OCI-LY7 (cell line): ENCODE measurements around the gene CD28. TPM values are rescaled to one million over a fixed set of nuclear protein-coding genes. Genes with fewer than 3 reads are reported as not detected.

Source experiments
- BruUV-seq: library from RNA; stranded (reverse); fragments of 400-500 nt; replicated peaks from 2 replicates; lab custom pipeline; 2021; lab: Mats Ljungman, UMichigan
- CTCF ChIA-PET: fragments of 300-600 bp; sonication (Branson Sonifier 250); formaldehyde crosslinking; loops from one replicate; lab custom pipeline; 2022; ENCODE audit warnings: antibody characterized with exemption; ENCODE audit not compliant: unreplicated experiment; lab: Charles Lee
- POLR2A ChIA-PET: fragments of 300-600 bp; sonication (Branson Sonifier 250); formaldehyde crosslinking; loops from one replicate; lab custom pipeline; 2022; ENCODE audit warnings: antibody characterized with exemption; lab: Charles Lee
- DNase-seq: peaks from one replicate; pipeline ENCODE4 v3.0.0-alpha.2; 2015; ENCODE audit warnings: low spot score
- H2AFZ ChIP-seq: fragments of 200-600 bp; sonication (generic), shearing (Covaris generic); 2 replicates; pipeline ENCODE4 v1.6.1; 2014; ENCODE audit warnings: mild to moderate bottlenecking, antibody characterized with exemption, low read length, moderate library complexity
- H3K27ac ChIP-seq: fragments of 200-600 bp; sonication (generic); 2 replicates; pipeline ENCODE4 v1.5.1; 2014; ENCODE audit warnings: mixed run types, low read depth, mild to moderate bottlenecking, moderate library complexity, low read length, inconsistent platforms; ENCODE audit not compliant: poor library complexity, severe bottlenecking
- H3K36me3 ChIP-seq: fragments of 200-600 bp; sonication (generic); 2 replicates; pipeline ENCODE4 v1.6.1; 2014; ENCODE audit warnings: mild to moderate bottlenecking, antibody characterized with exemption, low read length, moderate library complexity, mixed read lengths; ENCODE audit not compliant: insufficient read depth
- H3K4me1 ChIP-seq: fragments of 200-600 bp; sonication (generic); 2 replicates; pipeline ENCODE4 v1.5.1; 2014; ENCODE audit warnings: mild to moderate bottlenecking, low read length; ENCODE audit not compliant: insufficient read depth, poor library complexity, severe bottlenecking
- H3K4me2 ChIP-seq: fragments of 200-600 bp; sonication (generic); 2 replicates; pipeline ENCODE4 v1.6.1; 2014; ENCODE audit warnings: mild to moderate bottlenecking, low read length
- H3K4me3 ChIP-seq: fragments of 200-600 bp; sonication (generic); 2 replicates; pipeline ENCODE4 v1.5.1; 2014; ENCODE audit warnings: mild to moderate bottlenecking, low read depth, low read length; ENCODE audit not compliant: poor library complexity, severe bottlenecking
- H3K79me2 ChIP-seq: fragments of 200-600 bp; sonication (generic); 2 replicates; pipeline ENCODE4 v1.6.1; 2016; ENCODE audit warnings: low read depth, mild to moderate bottlenecking, low read length, moderate library complexity, mixed read lengths; ENCODE audit not compliant: insufficient read depth
- H3K9me2 ChIP-seq: fragments of 200-600 bp; sonication (generic); 2 replicates; pipeline ENCODE4 v1.6.1; 2016; ENCODE audit warnings: mild to moderate bottlenecking, low read length, mixed read lengths; ENCODE audit not compliant: insufficient read depth
- H3K9me3 ChIP-seq: fragments of 200-600 bp; sonication (generic); 2 replicates; pipeline ENCODE4 v1.6.1; 2014; ENCODE audit warnings: mild to moderate bottlenecking, mixed run types, low read length, mixed read lengths
- H4K20me1 ChIP-seq: fragments of 200-600 bp; sonication (generic); 2 replicates; pipeline ENCODE4 v1.6.1; 2014; ENCODE audit warnings: mild to moderate bottlenecking, antibody characterized with exemption, low read length, moderate library complexity, mixed read lengths; ENCODE audit not compliant: insufficient read depth
- EZH2phosphoT487 ChIP-seq: fragments of 200-600 bp; sonication (generic); IDR thresholded peaks from 2 replicates; pipeline ENCODE4 v1.6.1; 2018; ENCODE audit warnings: low read depth, borderline replicate concordance, mild to moderate bottlenecking, mixed run types, antibody characterized with exemption, low read length, moderate library complexity, mixed read lengths
- intact Hi-C: fragments of 100-400 bp; cut with micrococcal nuclease; formaldehyde crosslinking; loops from one replicate; pipeline ENCODE4 v1.10.0; 2022; ENCODE audit not compliant: unreplicated experiment
- total RNA-seq, 2 experiments: library from RNA; depleted of rRNA in 1 of 2; stranded (reverse); fragments of >200 nt in 1 of 2; shearing (Covaris generic) in 1 of 2; gene quantifications; 2 replicates each; pipeline ENCODE4 v1.2.3, GENCODE V29; 2014 to 2022
- TF ChIP-seq, protein P1 (sequence below): fragments of 200-600 bp; sonication (generic); conservative IDR thresholded peaks from 2 replicates; pipeline ENCODE4 v1.5.1; 2014; ENCODE audit warnings: mild to moderate bottlenecking, antibody characterized with exemption, low read length, moderate library complexity, mixed read lengths

The CD28 gene
- total RNA-seq, 2 experiments from 2014 or later = 0.92 to 44.6 TPM

DNA sequence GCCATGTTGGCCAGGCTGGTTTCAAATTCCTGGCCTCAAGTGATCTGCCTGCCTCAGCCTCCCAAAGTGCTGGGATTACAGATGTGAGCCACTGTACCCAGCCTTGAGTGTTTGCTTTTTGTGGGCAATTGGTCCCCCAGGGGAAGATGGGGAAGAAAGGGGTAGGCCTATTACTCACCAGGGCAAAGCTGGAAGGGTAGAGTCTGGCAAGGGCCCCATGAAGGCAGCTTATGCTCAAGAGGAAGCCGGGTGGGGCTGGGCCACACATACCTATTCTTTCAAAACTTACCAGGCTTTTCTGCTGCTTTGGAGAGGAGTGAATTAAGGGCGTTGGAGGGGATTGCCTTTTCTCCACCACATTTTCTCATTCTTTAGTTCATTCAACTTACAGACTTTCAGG is 24.5 kb upstream of the CD28 start:
- ChIA-PET POLR2A (interaction anchor here (1.4 to 2.4 kb wide), 2 partner anchors 12 to 25 kb away, joined by 4 to 11 read pairs; partner anchors contain the start of gene CD28), CTCF (interaction anchor here (0.8 to 0.9 kb wide), 2 partner anchors 11 to 16 kb away, joined by 3 read pairs; no protein-coding TSS in a partner anchor)
- no peaks in the 10 kb centered on the region for H4K20me1 ChIP-seq
- no peaks in the 10 kb centered on the region for H3K9me2 ChIP-seq
- no peak for TF ChIP-seq EZH2phosphoT487
- TF ChIP-seq, protein P1, sequence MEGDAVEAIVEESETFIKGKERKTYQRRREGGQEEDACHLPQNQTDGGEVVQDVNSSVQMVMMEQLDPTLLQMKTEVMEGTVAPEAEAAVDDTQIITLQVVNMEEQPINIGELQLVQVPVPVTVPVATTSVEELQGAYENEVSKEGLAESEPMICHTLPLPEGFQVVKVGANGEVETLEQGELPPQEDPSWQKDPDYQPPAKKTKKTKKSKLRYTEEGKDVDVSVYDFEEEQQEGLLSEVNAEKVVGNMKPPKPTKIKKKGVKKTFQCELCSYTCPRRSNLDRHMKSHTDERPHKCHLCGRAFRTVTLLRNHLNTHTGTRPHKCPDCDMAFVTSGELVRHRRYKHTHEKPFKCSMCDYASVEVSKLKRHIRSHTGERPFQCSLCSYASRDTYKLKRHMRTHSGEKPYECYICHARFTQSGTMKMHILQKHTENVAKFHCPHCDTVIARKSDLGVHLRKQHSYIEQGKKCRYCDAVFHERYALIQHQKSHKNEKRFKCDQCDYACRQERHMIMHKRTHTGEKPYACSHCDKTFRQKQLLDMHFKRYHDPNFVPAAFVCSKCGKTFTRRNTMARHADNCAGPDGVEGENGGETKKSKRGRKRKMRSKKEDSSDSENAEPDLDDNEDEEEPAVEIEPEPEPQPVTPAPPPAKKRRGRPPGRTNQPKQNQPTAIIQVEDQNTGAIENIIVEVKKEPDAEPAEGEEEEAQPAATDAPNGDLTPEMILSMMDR = no peak
- no peak overlapping the region for H3K4me3 ChIP-seq
- H3K36me3 ChIP-seq = no peaks in the 10 kb centered on the region
- H3K27ac ChIP-seq = no peak overlapping the region
- no peaks in the 10 kb centered on the region for H3K79me2 ChIP-seq
- H3K9me3 ChIP-seq = no peaks in the 10 kb centered on the region
- H2AFZ ChIP-seq = peak overlapping the region; percentile 88
- DNase-seq = no peak
- H3K4me2 ChIP-seq = peak overlapping the region; percentile 22; the same call in 1 of the 2 replicates
- peaks cover 64% of the 10 kb centered on the region for H3K4me1 ChIP-seq
- intact Hi-C loops = loop anchor here (10.0 kb wide), 1 partner anchor 133 kb away; no protein-coding TSS in a partner anchor
- BruUV-seq = no TSS peak

DNA sequence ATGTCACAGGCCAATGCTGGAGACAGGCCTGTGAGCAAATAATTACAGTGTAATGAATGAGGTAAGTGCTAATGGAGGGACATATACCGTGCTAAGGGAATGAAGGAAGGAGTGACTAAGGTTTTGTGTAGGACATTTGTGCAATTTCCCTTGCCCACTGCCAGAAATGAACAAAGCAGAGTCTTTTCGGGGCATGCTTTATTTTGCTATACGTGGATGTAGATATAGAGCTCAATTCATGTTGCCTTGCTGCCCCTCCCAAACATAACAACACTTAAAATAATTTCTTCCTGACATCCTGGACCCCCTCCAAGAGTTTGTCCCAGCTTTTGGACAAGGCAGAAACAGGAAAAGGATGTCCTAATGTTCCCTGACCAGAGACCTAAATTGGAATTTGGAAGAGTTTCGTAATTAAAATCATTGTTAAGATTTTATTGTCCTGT is 23.7 kb upstream of the CD28 start:
- H3K27ac ChIP-seq = no peak overlapping the region
- no TSS peak for BruUV-seq
- H3K79me2 ChIP-seq = no peaks in the 10 kb centered on the region
- H3K4me3 ChIP-seq = no peak overlapping the region
- no peaks in the 10 kb centered on the region for H3K9me3 ChIP-seq
- TF ChIP-seq EZH2phosphoT487 = no peak
- TF ChIP-seq, protein P1 = no peak
- intact Hi-C loops = loop anchor here (10.0 kb wide), 1 partner anchor 132 kb away; no protein-coding TSS in a partner anchor
- H3K9me2 ChIP-seq = no peaks in the 10 kb centered on the region
- ChIA-PET CTCF (interaction anchor here (0.9 kb wide), 1 partner anchor 12 kb away, joined by 3 read pairs; no protein-coding TSS in a partner anchor), POLR2A (interaction anchor here (0.6 to 2.4 kb wide), 4 partner anchors 9 to 24 kb away, joined by 4 to 11 read pairs (median 5); partner anchors contain the start of gene CD28)
- H3K36me3 ChIP-seq = no peaks in the 10 kb centered on the region
- no peak overlapping the region for H3K4me2 ChIP-seq
- no peak for DNase-seq
- H4K20me1 ChIP-seq = no peaks in the 10 kb centered on the region
- H3K4me1 ChIP-seq = peaks cover 71% of the 10 kb centered on the region
- H2AFZ ChIP-seq = peak overlapping the region; percentile 88

- no peaks in the 10 kb centered on the region for H3K79me2 ChIP-seq
- no peaks in the 10 kb centered on the region for H3K9me3 ChIP-seq
- H3K9me2 ChIP-seq = no peaks in the 10 kb centered on the region
- POLR2A ChIA-PET = interaction anchor here (0.6 to 1.1 kb wide), 2 partner anchors 14 to 92 kb away, joined by 3 to 4 read pairs; no protein-coding TSS in a partner anchor
- no peak overlapping the region for H3K4me2 ChIP-seq
- TF ChIP-seq EZH2phosphoT487 = no peak
- TF ChIP-seq, protein P1 = no peak
- no peaks in the 10 kb centered on the region for H4K20me1 ChIP-seq
- DNase-seq = no peak
- intact Hi-C loops = loop anchor here (10.0 kb wide), 1 partner anchor 131 kb away; no protein-coding TSS in a partner anchor
- CTCF ChIA-PET = no interaction called here
- H2AFZ ChIP-seq = no peak overlapping the region
- no peak overlapping the region for H3K4me3 ChIP-seq
- H3K4me1 ChIP-seq = peaks cover 79% of the 10 kb centered on the region
- BruUV-seq = no TSS peak
- H3K36me3 ChIP-seq = no peaks in the 10 kb centered on the region
- no peak overlapping the region for H3K27ac ChIP-seq
Measured at GRCh38 chr2:203683421-203683820, 23.0 kb upstream of the CD28 start.
